Stimulated activated effector memory CD8-positive, alpha-beta T cell treated with anti-CD3 and anti-CD28 coated beads, Interleukin-12 subunit alpha, Interleukin-12 subunit beta, amount 100 ng/mL, for 72 hours (primary cell): Measurements from ENCODE around the gene DCXR.

Experiments
- ATAC-seq: fragments of 150-1000 bp; cut with Tn5 transposase; 2 replicates; pipeline ENCODE4 v1.10.0; 2021
- DNase-seq, 2 donors: peaks; one replicate each; pipeline ENCODE4 v3.0.0; 2021 to 2022; ENCODE audit warnings: low spot score in 2 of 2
- H3K27ac Mint-ChIP-seq: one replicate; pipeline ENCODE4 v1.8.0; 2022; ENCODE audit warnings: mild to moderate bottlenecking, mixed read lengths
- H3K36me3 Mint-ChIP-seq: one replicate; pipeline ENCODE4 v1.8.0; 2022; ENCODE audit warnings: mild to moderate bottlenecking, mixed read lengths
- H3K4me1 Mint-ChIP-seq: one replicate; pipeline ENCODE4 v1.8.0; 2022; ENCODE audit warnings: mixed read lengths
- H3K4me3 Mint-ChIP-seq: one replicate; pipeline ENCODE4 v1.8.0; 2022; ENCODE audit warnings: mild to moderate bottlenecking, mixed read lengths
- H3K9me3 Mint-ChIP-seq: one replicate; pipeline ENCODE4 v1.8.0; 2022; ENCODE audit warnings: mixed read lengths

Gene DCXR

GRCh38 chr17:82009413-82009812 is 28.1 kb downstream of the DCXR start:
- ATAC-seq (no peak), DNase-seq (no peak)
- Mint-ChIP-seq H3K36me3 (no peaks in the 10 kb centered on the region), H3K27ac (no peak overlapping the region), H3K4me1 (no peaks in the 10 kb centered on the region), H3K9me3 (no peaks in the 10 kb centered on the region), H3K4me3 (no peak overlapping the region)

GRCh38 chr17:82008941-82009405 is 28.5 kb downstream of the DCXR start:
- H3K4me3 Mint-ChIP-seq = no peak overlapping the region
- no peaks in the 10 kb centered on the region for H3K36me3 Mint-ChIP-seq
- H3K27ac Mint-ChIP-seq = no peak overlapping the region
- no peaks in the 10 kb centered on the region for H3K4me1 Mint-ChIP-seq
- H3K9me3 Mint-ChIP-seq = no peaks in the 10 kb centered on the region
- ATAC-seq (no peak), DNase-seq (no peak)

- Mint-ChIP-seq H3K9me3 (no peaks in the 10 kb centered on the region), H3K4me3 (no peak overlapping the region), H3K27ac (no peak overlapping the region), H3K36me3 (no peaks in the 10 kb centered on the region), H3K4me1 (no peaks in the 10 kb centered on the region)
- no peak for ATAC-seq
- DNase-seq = no peak
Observed at GRCh38 chr17:82008258-82008940, 29.1 kb downstream of the DCXR start.

- Mint-ChIP-seq H3K4me3 (no peak overlapping the region), H3K4me1 (no peaks in the 10 kb centered on the region), H3K36me3 (no peaks in the 10 kb centered on the region), H3K27ac (no peak overlapping the region), H3K9me3 (no peaks in the 10 kb centered on the region)
- DNase-seq = no peak
- no peak for ATAC-seq
Observed at GRCh38 chr17:82007495-82008257, 29.8 kb downstream of the DCXR start.

- no peak for DNase-seq
- Mint-ChIP-seq H3K4me3 (no peak overlapping the region), H3K36me3 (no peaks in the 10 kb centered on the region), H3K9me3 (no peaks in the 10 kb centered on the region), H3K27ac (no peak overlapping the region), H3K4me1 (no peaks in the 10 kb centered on the region)
- no peak for ATAC-seq
Observed at GRCh38 chr17:82007228-82007494, 30.3 kb downstream of the DCXR start.

GRCh38 chr17:82006468-82007227 is 30.8 kb downstream of the DCXR start:
- Mint-ChIP-seq H3K4me1 (no peaks in the 10 kb centered on the region), H3K4me3 (no peak overlapping the region), H3K27ac (no peak overlapping the region), H3K36me3 (no peaks in the 10 kb centered on the region), H3K9me3 (no peaks in the 10 kb centered on the region)
- ATAC-seq = no peak
- DNase-seq = no peak

- Mint-ChIP-seq H3K27ac (no peak overlapping the region), H3K36me3 (no peaks in the 10 kb centered on the region), H3K4me1 (no peaks in the 10 kb centered on the region), H3K9me3 (no peaks in the 10 kb centered on the region), H3K4me3 (no peak overlapping the region)
- no peak for ATAC-seq
- no peak for DNase-seq
Observed at GRCh38 chr17:82005701-82006348, 31.7 kb downstream of the DCXR start.

GRCh38 chr17:82004517-82005455 is 32.7 kb downstream of the DCXR start:
- no peaks in the 10 kb centered on the region for H3K4me1 Mint-ChIP-seq
- H3K4me3 Mint-ChIP-seq = no peak overlapping the region
- H3K36me3 Mint-ChIP-seq = no peaks in the 10 kb centered on the region
- no peaks in the 10 kb centered on the region for H3K9me3 Mint-ChIP-seq
- DNase-seq = no peak
- ATAC-seq = no peak
- no peak overlapping the region for H3K27ac Mint-ChIP-seq

- Mint-ChIP-seq H3K4me3 (no peak overlapping the region), H3K9me3 (no peaks in the 10 kb centered on the region), H3K36me3 (no peaks in the 10 kb centered on the region), H3K27ac (no peak overlapping the region), H3K4me1 (no peaks in the 10 kb centered on the region)
- DNase-seq (no peak), ATAC-seq (peak; percentile 79)
Observed at GRCh38 chr17:82003411-82004381, 33.8 kb downstream of the DCXR start.

- Mint-ChIP-seq H3K27ac (no peak overlapping the region), H3K36me3 (no peaks in the 10 kb centered on the region), H3K4me3 (no peak overlapping the region), H3K9me3 (no peaks in the 10 kb centered on the region), H3K4me1 (no peaks in the 10 kb centered on the region)
- no peak for DNase-seq
- no peak for ATAC-seq
Observed at GRCh38 chr17:82001571-82002056, 35.9 kb downstream of the DCXR start.

GRCh38 chr17:82000803-82001570 is 36.5 kb downstream of the DCXR start:
- no peak for ATAC-seq
- Mint-ChIP-seq H3K4me3 (no peak overlapping the region), H3K9me3 (no peaks in the 10 kb centered on the region)

GRCh38 chr17:81999976-82000802 is 37.3 kb downstream of the DCXR start:
- ATAC-seq = no peak
- Mint-ChIP-seq H3K27ac (no peak overlapping the region), H3K4me1 (no peaks in the 10 kb centered on the region), H3K9me3 (no peaks in the 10 kb centered on the region), H3K4me3 (no peak overlapping the region), H3K36me3 (peaks cover 7% of the 10 kb centered on the region)
- DNase-seq = no peak

More at GRCh38 chr17:82000803-82001570, 36.5 kb downstream of the DCXR start:
- Mint-ChIP-seq H3K36me3 (peaks cover 2% of the 10 kb centered on the region), H3K4me1 (no peaks in the 10 kb centered on the region), H3K27ac (no peak overlapping the region)
- no peak for DNase-seq
